HG02852 (cell line): ENCODE results near the gene EXOC4.

Source experiments
- ATAC-seq: cut with Tn5 transposase; IDR thresholded peaks from one replicate; pipeline ENCODE4 v1.9.1; 2021; ENCODE audit warnings: mild to moderate bottlenecking, moderate library complexity; ENCODE audit not compliant: unreplicated experiment

The EXOC4 gene

DNA sequence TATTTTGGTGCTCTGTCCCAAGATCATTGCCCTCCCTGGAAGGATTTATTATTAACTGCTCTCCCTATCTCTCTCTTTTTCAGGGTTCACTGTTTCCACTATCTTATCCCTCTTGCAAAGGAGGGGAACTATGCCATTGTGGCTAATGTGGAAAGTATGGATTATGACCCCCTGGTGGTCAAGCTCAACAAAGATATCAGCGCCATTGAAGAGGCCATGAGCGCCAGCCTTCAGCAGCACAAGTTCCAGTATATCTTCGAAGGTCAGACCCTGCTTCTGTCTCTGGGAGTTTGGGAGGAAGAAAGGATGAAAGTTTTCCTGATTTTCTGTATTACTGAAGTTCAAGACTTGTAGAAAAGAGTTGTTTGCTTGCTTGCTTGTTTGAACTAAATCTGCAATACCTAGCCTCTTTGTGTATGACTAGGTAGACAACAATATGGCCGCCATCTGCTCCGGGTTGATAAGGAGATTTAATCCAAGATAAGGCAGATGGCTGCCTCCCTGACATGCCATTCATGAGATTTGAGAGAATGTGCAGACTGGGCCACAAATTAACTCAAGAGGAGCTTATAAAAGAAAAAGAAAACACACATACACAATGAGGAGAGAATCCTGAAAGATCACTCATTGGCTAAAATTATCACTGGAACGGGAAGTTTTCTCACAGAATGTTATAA lies 752.1 kb downstream of the EXOC4 start:
- no peak for ATAC-seq

DNA sequence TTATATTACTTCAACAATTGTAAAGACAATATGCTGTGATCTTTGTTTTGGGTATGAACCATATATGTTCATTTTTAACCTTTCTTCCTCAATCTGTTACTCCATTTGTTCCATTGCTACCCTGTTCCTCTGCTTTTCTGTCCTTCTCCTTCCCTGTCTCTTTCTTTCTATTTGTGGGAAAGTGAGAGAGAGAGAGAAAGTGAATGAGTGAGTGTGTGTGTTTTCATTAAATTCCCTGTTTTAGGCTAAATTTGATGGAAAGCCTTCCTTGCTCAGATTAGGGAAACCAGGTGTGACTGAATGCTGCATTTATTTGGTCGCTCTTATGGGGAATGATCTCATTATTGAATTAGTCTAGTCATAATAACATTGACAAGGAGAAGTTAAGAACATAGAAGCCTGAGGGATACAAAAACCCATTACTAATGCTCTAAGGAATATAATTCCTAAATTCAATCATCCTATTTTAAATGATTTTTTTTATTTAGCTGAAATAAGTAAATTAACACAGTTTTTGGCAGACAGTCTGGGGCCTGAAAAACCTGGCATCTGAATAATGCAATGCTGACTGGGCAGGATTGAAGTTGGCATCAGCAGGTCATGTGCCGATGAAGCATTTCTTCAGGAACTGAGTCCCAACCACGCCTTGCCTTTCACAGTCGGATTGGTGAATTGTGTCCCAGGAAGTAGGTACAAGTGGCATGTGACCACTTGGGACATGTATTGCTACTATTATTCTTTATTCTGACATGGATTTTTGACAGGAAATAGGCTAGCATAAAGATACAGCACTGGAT lies 756.6 kb downstream of the EXOC4 start:
- no peak for ATAC-seq

DNA sequence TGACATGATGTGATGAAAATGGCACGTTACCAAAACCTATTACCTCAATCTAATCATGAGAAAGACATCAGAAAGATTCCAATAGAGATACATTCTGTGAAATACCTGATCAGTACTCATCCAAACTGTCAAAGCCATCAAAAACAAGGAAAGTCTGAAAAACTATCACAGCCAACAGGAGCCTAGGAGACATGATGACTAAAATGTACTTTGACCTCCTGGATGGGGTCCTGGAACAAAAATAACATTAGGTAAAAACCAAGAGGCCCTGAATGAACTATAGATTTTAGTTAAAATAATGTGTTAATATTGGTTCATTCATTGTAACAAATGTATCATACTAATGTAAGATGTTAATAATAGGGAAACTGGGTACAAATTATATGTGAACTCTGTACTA lies 760.4 kb downstream of the EXOC4 start:
- no peak for ATAC-seq

DNA sequence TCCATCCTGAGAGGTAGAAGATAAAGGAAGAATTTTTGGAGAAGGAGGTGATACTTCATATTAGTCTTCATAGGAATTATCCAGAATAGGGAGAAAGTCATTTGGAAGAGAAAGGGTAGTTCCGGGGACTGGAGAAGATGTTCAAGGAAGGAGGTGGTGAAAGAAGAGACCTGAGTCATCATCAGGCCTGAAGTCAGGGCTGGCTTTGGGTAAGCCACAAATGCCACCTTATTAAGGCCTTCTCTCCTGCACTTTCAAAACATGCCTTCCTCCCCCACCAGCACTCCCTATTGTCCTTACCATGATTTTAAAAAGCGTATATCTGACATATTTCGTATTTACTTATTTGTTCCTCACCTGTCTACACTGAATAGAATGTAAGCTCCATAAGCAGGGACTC lies 762.1 kb downstream of the EXOC4 start:
- ATAC-seq, result no peak

DNA sequence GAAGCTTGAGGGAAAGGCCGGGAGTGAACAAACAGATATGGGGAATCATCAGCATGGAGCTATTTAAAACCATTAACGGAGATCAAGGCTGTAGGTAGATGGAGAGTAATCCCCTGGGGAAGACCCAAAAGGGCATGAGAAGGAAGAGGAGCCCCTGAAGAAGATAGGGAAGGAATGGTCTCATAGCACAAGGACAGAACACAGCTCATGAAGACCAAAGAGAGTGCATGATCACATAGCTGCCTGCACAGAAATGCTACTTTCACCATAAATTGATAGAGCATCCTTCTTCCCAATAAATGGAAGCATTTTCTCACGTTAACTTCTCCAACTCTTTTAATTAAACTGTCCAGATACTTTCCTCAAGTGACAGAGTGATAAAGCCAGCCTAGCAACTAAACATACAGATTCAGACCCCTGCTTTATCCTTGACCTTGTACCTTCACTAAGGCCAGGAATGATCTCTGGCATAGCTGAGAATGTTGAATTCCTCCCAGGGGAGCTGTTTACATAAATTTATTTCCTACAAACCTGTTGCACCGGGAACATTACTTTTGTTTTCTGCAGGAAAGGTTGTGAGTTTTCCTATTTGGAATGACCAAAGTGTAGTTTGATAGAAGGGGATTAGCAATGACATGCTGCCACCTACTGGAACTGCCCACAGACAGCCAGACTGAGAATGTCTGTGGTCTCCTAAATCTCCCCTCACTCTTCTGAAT lies 763.5 kb downstream of the EXOC4 start:
- ATAC-seq, result no peak

DNA sequence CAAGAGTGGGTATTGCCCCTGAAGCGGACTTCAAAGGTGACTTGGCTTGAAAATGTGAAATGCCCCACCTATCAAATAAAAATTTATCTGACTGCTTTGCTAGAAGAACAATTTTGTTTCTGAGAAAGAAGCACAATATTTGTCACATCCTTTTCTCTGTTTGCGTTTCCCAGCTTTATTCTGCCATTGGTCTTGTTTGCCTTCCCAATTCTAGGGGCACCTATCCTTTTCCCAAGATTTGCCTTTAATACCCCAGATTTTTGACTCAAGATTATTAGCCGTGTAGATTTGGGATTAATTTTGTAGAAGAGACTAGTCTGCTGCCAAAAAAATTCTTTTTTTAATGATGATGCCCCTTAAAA lies 764.0 kb downstream of the EXOC4 start:
- no peak for ATAC-seq

DNA sequence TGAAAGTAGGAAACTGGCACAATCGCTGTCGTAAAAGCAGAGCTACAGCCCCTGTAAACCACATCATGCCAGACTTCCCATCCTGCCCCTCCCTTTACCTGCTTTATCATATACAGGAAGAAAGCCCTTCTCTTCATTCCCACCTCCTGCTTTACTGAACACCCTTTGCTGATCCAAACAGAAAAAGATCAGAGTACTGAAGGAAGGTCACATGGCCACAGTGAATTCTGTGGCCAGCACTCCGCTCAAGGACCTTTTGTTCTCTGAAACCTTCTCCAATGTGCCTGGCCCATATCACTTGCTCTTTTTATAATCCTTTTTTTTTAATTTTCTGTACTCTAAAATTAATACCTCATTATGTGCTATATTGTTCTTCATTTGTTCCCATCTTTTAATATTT lies 765.4 kb downstream of the EXOC4 start:
- ATAC-seq, result no peak

DNA sequence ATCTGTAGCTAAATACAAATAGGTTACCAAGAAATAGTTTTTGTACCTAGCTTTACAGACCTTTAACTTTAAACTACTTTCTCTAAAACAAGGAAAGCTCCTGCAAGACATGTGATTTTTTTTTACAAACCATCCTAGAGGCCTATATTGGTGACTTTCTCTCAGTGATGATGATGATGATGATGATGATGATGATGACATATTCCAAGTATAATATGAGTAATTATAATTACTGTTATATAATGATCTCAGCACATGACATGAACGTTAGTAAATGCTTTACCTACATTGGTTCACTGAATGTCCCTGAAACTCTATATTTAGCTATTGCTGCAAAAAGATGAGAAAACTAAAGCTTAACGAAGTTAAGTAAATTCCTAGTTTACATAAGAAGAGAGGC lies 766.4 kb downstream of the EXOC4 start:
- ATAC-seq, result no peak

DNA sequence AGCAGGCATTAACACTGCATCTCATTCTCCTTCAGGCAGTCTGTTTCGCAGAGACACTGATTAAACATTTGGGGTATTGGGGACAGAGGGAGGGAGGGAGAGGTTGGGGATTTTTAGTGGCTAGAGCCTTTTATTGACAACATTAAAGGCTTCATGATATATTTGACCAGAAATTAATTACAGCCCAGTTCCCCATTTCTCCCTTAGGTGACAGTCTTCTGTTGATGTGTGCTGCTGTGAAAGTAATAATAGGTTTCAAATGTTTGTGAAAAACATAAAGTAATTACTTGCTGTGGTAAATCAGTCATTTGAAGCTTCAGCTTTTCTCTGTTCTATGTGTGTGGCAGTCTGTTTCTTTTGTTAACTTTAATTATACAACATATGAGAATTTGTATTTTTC lies 769.0 kb downstream of the EXOC4 start:
- no peak for ATAC-seq

DNA sequence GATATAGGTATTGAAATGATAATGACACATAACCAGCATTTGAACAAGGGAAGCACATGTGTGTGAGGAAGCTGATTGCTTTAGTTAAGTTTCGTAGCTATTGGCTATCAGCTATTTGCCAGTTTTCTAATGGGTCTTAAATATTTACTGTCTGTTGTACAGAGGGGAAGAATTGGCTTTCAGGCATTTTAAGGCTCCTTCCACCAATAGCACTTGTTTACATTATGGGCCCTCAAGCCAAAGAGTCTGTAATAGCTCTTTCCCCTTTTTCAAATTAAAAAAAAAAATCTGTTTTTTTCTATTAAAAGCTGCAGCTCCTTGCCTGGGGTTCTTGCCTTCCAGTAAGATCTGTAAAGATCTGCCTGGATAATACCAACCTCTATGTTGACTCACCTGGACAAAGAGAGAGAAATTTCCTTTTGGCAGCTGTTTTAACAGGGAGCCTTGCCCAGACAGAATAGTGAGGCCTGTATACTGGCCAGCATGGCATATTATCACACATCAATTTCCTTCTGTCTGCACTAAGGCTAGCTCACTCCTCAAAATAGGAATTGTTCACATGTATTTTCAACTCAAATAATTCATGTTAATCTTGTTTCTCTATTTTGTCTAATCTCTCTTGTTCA lies 769.5 kb downstream of the EXOC4 start:
- ATAC-seq, result no peak

DNA sequence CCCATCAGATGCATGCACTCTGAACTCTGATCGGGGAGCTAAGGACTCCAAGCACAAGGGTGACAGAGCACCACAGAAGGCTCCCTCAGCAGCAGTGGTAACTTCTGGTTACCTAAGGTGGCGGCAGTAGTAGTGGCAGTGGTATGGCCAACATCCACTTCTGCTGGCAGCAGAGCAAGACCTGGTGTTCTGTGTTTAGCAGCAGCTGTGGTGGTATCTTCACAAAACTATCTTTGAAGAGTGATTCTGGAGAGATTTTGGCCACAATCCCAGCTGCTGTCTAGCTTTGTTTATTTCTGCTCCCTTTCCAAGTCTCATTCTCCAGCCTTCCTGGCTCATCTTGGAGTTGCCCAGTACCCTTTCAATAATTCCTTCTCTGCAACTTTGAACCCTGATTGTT lies 771.9 kb downstream of the EXOC4 start:
- ATAC-seq, result no peak

DNA sequence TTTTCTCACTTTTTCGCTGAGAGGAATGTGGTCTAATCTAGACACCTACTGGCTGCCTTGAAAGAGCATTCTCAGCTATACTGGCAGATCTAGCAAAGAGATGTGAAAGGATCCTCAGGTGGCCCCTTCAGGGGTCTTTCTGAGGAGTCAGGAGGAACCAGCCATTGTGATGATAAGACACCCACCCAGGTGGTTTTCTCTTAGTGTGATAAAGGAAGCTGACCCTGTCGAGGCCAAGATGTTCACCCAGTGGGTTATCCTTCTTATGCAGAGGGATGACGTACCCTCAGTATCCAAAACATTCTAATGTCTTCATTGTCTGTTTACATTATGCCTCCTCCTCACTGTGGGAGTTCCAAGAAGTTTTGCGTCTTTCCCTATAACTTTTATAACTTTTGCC lies 776.0 kb downstream of the EXOC4 start:
- no peak for ATAC-seq

DNA sequence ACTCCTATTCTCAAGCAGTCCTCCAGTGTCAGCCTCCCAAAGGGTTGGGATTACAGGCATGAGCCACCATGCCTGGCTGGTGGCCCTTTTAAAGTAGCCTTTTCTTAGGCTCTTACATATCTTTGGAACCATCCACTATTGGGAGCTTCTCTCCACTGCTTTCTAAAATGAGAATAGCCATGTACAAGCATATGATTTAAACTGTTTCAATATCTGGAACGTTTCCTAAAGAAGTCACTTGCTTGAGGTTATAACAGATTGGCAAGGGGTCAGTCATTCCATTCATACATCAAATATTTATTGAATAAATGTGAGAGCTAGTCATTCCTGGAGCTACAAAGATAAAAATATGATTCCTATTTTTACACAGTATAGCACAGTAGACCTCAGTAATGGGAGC lies 776.9 kb downstream of the EXOC4 start:
- no peak for ATAC-seq

DNA sequence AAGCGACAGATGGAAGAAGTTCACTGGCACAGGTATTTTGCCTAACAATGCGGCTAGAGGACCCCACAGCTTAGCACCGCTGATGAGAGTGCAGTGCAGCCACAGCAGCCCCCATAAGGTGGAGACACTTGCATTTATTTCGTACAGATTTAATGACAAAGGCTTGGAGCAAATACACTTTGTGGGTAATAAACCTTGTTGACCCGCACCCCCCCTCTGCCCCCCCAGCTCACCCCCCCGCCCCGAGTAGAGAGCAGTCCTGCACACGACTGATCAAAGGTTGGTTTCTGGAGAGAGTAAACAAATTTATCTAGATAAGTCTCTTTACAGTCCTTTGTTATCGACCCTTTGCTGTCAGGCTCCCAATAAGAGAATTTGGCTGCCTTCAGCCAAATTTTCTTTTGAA lies 777.6 kb downstream of the EXOC4 start:
- ATAC-seq, result no peak

DNA sequence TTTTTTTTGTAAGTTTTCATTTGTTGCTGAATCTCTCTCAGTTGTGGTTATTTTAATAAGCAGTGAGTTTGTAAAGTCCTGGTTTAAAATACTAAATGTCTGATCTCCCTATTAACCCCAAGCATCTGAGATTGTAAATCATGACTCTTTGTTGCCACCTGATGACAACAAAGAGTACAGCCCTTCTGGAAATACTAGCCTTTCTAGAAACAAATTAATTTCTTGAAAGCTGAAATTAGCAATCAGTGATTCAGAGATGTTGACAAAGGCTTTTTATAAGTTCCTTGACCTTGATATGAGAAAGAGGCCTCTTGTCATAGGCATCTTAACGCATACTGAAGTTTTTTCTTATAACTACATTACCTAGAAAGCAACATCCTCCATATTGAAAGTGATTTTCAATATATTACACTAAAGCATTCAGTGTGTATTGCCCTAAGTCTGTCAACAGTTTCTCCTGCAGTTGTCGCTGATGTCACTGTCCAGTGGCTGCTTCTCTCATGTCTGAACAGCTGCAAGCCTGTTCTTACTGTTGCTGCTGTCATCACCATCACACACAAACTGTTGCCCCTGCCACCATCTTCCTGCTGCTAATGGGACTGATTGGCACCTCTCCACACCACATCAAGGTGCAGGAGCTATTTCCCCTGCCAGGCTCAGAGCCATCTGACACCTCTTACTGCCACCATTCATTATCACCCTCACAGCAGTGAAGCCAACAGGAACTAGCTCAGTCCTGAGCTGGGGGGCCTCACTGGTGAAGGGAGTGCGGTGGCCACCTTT lies 779.1 kb downstream of the EXOC4 start:
- no peak for ATAC-seq

DNA sequence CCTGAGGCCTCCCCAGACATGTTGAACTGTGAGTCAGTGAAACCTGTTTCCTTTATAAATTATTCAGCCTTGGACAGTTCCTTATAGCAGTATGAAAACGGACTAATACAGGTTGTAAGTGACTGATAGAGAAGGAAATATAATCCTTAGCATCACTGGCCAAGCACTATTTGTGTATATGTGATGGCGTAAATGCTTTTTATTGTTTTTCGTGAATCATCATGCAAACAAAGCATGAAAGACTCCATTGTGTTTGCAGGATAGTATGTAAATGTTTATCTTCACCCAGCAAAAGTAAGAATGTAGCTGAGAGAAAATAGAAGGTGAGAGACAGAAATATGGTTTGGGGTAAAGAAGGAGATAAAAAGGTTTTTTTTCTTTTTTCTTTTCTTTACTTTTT lies 781.8 kb downstream of the EXOC4 start:
- no peak for ATAC-seq

DNA sequence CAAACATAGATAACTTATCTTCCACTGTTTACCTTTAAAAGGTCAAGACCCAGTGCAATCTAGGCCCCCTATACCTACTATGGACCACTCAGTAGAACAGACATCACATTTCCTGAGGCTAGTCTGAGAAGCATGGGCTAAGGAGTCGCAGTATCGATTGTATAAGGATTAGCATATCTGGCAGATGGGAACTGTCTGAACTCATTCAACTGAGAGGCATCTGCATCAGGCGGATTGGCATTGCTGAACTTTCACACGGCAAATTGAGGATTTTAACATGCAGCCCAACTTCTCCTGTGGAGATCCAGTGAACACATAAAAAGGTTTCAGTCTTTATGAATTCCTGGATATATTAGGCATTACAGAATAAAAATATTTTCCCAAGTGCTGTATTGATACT lies 785.1 kb downstream of the EXOC4 start:
- no peak for ATAC-seq

DNA sequence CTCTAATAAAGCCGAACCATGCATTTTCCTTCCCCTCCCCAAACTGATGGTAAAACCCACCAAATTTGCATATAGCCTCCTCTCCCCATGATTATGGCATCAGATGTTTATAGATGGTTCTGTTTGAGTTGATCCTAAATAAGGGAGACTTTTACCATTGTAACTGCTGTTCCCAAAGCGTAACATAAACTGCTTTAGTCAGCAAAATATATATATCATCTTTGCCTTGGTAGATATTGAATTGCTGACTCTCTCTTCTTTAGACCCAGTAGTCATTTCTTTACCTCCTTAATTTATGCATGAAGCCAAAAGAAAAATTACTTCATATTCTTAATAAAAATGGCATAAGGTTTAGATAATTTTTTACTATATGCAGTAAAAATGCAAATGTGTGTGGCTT lies 788.1 kb downstream of the EXOC4 start:
- no peak for ATAC-seq

DNA sequence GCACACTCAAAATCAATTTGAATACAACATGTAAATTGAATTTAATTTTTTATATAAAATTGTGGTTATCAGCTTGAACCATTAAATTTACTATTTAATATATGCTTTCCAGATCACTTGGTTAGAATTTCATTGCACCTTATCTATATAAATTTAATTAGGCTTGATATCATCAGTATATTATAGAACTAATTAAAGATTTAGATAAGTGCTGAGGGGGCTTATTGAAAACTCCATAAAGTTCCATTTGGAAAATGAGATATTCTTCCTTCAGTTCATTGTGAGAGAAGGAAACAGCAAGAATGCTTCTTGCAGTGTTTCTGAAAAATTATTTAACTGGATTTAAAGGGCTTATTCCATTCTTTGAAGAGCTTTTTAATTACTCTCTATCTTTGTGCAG lies 788.6 kb downstream of the EXOC4 start:
- ATAC-seq, result no peak

DNA sequence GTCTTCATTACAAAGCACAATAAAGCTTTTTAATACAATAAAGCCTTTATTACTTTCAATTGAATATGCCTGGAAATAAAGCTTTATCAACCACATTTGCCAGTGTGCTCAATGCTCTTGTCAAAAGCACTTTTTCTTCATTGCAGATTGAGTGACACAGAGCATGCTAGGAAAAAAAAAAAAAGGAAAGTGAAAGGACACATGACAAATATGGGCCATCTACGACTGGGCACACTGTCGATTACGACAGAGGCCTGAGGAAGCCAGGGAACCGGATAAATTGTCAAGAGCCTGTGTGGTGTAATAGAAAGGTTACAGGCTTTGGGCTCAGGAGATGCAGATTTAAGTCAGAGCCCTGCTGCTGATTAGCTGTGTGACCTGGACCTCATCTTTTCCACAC lies 789.4 kb downstream of the EXOC4 start:
- no peak for ATAC-seq

DNA sequence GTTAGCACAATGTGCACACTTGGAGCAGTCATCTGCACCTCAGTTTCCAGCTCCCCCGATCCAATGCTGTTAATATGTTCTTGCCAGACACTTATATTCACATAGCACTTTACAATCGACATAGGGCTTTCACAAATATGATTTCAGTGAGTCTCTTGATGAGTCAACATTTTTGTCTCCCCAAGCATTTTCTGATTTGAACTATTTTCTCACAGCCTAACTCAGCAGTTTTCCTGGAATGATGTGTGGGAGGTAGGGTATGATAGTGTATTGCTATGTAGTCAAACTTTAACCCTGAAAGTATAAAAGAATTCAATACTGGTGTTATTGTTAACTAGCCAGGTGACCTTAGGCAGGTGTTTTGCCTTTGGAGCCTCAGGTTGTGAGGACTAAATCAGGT lies 791.8 kb downstream of the EXOC4 start:
- ATAC-seq, result no peak
